HPDE6-E6E7 (cell line): ENCODE measurements around the gene P2RX7.

Experiments used
- DNase-seq: peaks from one replicate; pipeline ENCODE4 v3.0.0; 2011; ENCODE audit warnings: missing footprints; ENCODE audit errors: extremely low spot score

Gene P2RX7

DNA sequence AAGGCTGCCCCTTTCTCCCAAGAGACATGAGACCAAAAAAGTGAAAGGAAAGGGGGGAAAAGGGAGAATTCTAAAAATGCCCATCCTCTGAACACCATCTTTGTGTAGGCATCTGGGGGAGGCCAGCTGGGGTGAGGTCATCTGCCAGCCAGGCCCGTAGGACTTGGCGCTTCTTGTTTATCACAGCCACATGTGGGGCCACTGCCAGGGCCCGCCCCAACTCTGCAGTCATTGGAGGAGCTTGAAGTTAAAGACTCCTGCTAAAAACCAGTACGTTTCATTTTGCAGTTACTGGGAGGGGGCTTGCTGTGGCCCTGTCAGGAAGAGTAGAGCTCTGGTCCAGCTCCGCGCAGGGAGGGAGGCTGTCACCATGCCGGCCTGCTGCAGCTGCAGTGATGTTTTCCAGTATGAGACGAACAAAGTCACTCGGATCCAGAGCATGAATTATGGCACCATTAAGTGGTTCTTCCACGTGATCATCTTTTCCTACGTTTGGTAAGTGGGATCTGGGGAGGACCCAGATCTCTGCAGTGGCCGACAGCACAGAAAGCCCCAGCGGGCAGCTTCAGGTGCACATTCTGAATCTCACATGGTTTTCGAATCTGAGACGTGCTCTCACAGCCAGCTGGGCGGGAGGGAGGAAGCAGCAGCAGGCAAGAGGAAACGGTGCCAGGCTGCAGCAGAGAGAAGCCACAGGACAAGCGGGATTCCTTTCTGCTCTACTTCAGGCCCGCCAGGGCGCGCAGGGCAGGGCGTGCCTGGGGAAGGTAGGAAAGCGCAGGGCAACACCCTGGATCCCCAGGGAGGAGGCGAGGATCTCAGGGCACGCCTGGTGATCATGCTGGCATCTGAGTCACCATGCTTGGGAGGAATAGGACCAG is at the start of gene P2RX7:
TSS of gene P2RX7 (plus strand) at position 276 of the 881 bp plus-strand sequence. CDS start at position 371, 95 bp downstream.
- peak; percentile 98 for DNase-seq

DNA sequence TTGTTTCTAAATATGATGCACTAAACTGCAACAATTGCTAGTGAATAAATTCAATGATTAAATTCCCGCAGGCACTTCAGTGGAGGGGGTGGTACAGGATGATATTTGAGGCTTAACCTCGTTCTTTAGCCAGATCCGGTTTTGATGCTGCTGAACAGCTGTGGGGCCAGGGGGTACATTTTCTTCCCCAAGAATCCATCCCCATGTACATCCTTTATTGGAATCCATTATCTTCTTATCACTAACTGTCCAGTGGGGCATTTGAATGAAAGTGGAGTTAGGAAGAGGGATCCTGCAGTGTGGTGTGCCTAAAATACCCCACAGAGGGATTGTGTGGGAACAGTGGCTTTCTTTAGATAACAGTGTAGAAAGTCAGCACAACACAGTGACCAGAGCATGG is 48.4 kb upstream of the P2RX7 start:
- DNase-seq: no peak

DNA sequence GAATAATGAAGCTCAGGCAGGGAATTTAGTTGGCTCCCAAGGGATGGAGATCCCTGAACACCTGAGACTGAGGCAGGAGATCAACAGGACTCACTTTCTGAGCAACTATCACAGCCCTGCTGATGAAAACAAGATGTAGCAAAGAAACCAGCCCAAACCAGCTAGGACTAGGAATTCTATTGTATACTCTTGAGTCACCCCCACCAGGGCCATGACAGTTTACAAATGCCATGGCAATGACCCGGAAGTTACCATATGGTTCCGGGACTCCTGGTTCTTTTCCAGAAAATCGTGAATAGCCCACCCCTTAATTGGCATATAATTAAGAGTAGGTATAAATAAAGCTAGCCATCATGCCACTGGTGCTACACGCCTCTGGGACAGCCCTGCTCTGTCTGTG is 47.6 kb upstream of the P2RX7 start:
- no peak for DNase-seq

DNA sequence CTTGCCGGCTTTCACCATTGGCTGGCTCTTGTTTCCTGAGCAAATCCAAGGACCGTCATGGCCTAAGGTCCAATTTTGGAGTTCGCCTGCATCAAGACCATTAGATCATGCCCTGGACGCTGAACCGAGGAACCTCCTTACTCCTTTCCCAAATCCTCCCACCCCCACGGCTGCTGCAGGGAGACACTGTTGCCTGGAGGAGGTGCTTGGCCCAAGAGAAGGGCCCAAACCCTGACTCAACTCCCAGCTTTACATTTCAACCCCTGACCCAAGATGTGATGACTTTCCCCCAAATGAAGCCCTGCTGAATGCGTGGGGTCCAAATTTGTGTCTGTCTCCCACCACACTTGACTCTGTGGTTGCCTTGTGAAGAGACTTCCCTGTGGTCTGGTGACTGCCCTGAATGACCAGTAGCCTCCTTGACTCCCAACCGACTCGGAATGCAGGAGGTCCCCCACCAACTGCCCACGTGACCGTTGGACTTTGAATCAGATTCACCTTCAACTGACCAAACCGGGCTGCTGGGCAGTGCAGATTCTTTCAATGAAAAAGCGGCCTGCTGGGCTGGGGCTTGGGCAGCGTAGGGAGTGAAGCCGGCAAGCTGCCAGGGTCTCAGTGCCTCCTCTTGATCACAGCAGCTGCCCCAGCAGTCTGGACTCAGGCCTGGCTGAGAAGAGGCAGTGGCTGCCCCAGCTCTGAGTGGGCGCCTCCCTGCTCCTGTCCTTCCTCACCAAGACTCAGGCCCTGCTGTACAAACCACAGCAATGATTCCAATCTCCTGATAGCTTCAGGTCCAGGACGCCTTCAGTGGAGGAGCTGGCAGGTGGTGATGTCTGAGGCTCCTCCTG is 46.9 kb upstream of the P2RX7 start:
- DNase-seq: no peak

DNA sequence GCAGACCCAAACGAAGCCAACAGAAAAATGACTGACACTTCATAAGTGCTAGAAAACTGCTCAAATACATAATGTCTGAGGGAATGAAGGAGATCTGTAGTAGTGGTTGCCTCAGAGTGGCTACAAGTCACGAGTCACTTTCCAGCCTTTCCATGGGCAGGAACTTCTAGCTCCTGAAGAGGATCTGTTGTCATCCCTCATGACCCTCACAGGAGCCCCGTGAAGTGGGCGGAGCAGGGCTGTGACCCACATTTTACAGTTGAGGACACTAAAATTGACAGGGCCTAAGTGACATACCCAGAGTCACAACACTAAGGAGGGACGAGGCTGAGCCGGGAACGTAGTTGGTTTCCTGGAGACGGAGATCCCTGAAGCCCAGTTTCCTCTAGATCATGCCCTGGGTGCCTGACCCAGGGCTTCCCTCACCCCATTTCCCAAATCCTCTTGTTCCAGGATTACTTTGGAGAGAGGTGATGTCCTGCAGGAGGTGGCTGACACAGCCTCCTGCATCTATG is 45.8 kb upstream of the P2RX7 start:
- no peak for DNase-seq

DNA sequence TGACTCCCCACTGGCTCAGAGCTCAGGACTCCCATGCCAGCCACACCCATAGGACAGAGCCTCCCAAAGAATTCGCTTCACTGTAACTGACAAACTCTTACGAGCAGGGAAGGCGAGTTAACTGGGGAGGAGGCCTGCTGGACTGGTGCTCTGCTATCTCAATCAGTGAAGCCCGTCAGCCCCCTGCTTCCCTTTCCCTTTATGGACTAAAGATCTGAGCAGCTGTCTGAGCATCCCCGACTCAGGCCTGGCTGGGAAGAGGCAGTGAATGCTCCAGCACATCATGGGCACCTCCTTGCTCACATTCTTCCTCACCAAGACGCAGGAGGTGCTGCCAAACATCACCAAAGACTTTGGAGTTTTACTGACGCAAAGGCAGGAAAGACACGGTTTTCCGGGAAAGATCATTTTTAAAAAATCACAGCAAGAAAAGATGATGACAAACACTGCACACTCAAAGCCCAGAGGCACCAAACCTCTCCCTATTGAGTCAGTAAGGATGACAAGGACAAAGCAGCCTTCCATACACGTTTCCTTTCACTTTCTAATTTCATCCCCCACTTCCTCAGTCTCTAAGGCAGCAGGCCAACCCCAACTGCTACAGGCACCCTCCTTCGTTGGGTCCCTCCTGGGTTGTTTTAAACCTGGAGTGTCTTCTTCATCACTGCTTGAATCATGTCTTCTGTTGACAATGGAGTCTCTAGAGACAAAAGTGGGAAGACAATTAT is 45.0 kb upstream of the P2RX7 start:
- DNase-seq: peak; percentile 21

DNA sequence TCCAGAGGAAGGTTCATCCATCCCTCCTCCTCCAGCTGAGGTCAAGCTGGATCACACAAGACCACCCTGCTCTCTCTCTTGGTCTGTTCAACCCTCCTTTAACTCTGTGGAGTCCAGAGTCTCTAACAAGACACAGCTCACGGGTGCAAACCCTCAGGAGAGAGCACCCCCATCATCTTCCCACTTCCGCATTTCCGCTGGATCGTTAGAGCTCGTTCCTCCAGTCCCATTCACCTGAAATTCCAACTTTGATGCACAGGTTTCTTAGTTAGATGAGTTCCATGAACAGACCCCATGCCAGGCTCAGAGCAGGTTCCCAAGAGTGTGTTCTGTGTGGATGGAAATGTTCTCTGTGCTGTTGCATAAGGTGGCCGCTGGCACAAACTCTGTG is 44.5 kb upstream of the P2RX7 start:
- no peak for DNase-seq

DNA sequence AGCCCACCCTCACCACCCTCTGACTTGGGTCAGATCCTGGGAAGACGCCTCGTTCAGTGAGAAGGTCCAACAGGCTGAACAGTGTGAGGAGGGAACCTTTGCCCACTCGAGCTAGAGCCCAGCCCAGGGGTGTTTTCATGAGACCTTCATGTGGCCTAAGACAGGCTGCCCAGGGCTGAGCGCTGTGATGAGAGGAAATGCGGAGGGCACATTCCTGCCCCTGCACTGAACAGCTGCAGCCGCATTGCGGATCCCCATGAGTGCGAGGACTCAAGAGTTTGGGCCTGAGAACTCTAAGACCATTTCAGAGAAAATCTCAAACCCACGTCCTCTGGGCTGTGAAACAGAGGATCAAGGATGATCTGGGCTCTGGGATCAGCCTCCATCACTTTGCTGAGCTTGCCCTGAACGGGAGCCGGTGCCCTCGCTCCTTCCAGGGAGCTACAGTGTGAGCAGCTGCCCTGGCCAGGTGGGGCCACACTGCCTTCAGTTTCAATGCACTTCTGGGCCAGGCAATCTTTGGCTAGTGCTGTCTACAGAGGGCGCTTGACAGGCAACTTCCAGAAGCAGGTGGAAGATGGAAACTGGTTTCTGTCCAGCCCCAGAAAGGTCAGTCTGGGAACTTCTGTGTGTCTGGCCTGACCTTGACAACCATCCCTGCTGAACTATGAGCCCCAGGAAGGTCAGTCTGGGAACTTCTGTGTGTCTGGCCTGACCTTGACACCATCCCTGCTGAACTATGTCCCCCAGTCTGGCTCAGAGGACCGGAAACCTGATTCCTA is 43.5 kb upstream of the P2RX7 start:
- no peak for DNase-seq

DNA sequence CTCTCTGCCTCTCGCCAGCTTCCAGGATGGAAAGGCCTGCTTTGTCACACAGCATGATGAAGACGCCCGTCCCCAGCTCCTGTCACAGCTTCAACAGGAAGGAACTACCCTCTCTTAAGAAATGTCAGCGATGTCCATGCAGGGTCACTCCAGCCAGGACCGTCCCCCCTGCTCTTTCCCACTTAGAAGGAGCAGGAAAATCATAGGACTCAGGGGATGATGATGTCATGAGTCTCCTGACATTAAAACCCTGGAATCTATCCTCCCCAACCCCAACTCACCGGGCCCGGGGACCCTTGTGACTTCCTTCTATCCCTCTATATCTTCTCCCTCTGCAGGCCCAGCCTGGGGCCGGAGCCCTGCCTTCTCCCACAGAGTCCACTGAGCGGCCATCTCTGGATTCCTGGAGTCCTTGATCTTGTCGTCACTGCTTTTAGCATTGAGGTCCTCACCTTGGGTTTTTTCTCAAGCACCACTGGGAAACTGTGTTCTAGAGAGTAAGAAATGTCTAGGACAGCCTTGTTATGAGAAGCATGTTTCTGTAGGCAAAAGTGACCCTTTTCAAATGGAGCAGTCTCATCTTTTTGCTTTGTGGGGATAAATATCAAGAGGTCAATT is 42.8 kb upstream of the P2RX7 start:
- DNase-seq: no peak

DNA sequence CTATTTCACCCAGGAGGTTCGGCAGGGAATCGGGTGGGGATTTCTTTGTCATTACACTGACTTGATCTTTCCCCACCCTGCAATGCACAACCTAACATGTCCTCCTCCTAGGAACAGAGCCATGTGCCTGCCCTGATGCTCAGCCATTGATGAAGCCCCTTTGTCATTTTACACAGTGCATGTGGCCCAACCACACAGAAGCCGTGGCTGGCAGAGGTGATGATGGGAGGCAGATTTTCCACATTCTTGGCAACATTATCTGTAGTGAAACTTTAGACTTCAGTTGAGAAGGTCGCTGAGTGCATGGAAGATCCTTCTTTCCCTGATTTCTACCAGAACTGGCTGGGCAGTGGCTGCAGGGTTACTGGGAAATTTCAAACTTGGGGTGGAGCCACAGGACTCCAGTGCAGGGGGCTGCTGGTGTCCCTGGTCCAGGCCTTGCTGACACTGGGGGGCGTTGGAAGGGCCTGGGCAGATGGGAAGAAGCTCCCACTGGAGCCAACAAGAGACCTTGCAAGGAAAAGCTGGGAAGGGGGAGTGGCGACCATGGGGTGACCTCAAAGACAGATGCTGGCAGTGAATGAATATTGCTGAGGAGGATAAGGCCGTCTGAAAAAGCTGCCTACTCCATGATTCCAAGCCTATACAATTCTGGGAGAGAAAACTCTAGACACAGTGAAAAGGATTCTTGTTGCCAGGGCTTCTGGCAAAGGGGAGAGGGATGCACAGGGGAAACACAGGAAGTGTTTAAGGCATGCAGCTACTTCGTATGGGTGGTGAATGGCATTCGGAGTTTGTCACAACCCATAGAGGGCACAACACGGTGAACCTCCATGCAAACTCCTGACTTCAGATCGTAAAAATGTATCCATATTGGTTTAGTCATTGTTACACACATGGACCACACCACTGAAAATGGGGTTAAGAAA is 41.8 kb upstream of the P2RX7 start:
- DNase-seq: no peak

DNA sequence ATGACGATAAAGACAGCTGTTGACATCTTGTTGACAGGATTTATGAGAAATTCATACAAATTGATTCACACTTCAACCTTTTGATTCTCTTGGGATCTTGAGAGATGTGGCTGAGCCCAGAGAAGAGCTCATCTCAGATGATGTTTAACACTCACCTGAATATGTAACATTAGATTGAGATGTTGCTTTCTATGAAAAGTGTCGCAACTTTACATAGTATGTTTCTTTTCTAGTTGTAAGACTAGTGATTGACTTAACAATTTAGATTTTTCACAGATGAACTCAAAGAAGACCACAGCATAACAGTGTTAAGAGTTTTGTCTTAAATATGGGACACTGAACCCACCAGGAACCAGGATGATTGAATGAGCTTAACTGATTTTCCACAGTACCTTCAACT is 40.6 kb upstream of the P2RX7 start:
- DNase-seq: no peak

DNA sequence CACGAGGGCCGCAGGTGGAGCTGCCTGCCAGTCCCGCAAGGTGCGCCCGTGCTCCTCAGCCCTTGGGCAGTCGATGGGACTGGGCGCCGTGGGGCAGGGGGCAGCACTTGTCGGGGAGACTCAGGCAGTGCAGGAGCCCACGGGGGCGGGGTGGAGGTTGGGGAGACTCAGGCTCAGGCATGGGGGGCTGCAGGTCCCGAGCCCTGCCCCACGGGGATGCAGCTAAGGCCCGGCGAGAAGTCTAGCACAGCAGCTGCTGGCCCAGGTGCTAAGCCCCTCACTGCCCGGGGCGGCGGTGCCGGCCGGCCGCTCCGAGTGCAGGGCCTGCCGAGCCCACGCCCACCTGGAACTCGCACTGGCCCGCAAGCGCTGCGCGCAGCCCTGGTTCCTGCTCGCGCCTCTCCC is 39.2 kb upstream of the P2RX7 start:
- DNase-seq: no peak

DNA sequence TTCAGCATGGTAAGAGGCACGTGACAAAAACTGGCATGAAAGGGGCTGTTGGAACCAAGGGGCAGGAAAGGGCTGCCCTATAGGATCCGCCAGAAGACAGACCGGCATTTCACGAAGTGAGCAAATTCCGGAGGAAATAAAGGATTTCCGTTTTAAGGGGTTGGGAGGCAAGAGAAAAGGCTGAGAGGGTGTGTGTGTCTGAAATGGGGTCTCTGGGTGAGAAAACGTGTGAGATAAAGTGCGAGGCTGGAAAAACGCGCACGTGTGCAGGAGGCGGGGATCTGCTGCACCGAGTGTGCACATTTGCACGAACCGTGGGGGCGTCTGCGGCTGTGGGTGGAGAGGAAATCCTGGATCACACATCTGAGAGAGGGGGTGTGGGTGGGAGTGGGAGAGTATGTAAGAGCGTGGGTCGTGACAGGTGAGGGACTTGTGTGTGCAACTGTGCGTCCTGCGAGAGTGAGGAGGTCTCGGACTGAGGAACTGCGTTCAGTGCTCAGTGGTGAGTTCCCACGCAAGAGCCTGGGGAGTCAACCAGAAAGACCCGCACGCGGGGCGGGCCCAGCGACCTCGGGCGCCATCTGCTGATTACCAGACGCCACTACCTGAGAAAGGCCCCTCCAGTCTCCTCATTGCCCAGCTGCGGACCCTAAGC is 37.0 kb upstream of the P2RX7 start:
- peak; percentile 79 for DNase-seq

DNA sequence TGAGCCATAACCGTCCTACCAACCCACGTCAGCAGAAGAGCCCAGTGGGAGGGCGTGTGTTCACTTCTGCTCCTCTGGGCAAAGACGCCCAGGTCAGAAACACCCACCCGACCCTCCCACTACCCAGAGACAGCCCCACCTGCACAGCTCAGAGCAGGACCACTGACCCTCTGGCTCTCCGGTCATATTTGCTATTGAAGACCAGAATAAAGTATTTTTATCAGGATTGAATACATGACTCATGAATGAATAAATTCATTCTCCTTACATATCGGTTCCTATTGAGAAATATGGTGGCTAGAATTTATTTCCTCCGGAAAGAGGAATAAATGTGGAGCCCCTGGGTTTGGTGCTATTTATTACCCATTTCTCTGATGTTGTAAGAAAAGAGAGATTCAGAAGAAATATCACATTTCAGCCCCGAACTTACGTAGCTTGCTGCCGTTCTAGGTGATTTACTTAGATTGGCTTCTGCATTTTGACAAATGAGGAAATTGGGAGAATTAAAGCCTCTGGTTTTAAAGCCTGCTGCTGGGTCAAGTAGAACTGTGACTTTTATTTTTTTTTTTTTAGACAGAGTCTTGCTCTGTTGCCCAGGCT is 36.4 kb upstream of the P2RX7 start:
- DNase-seq: no peak

DNA sequence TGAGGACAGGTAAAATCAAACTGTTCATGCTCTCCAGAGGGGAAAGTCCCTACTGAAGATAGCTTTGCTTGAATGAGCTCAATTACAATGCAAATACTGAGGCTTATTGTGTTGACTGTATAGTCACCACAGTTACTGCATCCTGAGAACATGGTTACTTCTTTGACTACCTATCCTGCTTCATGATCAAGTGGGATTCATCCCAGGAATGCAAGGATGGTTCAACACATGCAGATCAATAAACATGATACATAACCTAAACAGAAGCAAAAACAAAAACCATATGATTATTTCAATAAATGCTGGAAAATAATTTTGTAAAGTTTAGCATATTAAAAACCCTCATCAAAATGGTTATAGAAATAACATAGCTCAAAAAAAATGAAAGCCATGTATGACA is 32.9 kb upstream of the P2RX7 start:
- DNase-seq: no peak

DNA sequence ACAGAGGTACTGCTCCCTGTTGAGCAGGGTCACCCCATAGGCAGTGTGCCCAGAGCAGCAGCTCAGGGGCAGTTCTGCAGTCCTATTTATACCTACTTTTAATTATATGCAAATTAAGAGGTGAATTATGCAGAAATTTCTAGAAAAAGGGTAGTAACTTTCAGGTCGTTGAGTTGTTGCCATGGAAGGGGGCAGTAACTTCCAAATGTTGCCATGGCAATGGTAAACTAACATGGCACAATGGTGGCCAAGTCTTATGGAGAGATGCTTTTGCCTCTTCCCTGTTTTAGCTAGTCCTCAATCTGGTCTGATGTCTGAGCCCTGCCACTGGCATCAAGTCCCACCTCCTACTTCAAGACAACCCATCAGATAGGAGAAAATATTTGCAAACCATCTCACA is 30.4 kb upstream of the P2RX7 start:
- DNase-seq: no peak

DNA sequence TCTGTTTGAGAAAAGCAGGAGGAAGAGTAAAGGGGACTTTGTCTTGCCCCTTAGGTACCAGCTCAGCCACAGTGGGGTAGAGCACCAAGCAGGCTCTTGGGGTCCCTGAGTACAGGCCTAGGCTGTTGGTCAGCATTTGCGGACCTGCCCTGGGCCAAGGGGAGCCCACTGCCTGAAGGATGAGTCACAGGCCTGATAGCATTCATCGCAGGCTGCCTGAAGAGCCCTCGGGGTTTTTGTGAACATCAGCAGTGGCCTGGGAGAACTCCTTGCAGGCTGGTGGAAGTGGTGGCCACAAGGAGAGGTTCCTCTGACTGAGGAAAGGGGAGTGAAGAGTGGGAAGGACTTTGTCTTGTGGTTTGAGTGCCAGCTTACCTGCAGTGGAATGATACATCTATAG is 25.0 kb upstream of the P2RX7 start:
- DNase-seq: no peak

DNA sequence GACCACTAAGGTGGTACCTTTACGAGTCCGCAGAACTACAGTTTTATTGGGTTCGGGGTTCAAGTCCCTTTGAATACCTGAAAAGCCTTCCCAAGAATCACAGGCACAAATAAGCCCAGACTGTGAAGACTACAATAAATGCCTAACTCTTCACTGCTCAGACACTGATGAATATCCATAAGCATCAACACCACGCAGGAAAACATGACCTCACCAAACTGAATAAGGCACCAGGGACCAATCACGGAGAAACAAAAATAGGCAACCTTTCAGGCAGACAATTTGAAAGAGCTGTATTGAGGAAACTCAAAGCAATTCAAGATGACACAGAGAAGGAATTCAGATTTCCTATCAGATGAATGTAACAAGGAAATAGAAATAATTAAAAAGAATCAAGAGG is 24.2 kb upstream of the P2RX7 start:
- no peak for DNase-seq
